B cell (primary cell): ENCODE measurements around the gene ZBTB17. TPM values are rescaled to one million over a fixed set of nuclear protein-coding genes. Genes with fewer than 3 reads are reported as not detected.

Source experiments
- ATAC-seq: fragments of 200-7000 bp; cut with Tn5 transposase; one replicate; pipeline ENCODE4 v1.10.0; 2021; ENCODE audit warnings: low read depth, mild to moderate bottlenecking, moderate number of reproducible peaks, moderate library complexity
- CTCF ChIA-PET: fragments of 350-600 bp; sonication (Branson Sonifier 250); formaldehyde crosslinking; loops from one replicate; lab custom pipeline; 2021; ENCODE audit warnings: antibody characterized with exemption, inconsistent platforms; lab: Charles Lee
- POLR2A ChIA-PET: fragments of 350-600 bp; sonication (Branson Sonifier 250); formaldehyde crosslinking; loops from one replicate; lab custom pipeline; 2021; ENCODE audit warnings: antibody characterized with exemption; lab: Charles Lee
- DNase-seq: peaks from one replicate; pipeline ENCODE4 v3.0.0; 2013
- H2AFZ ChIP-seq: 2 replicates; pipeline ENCODE4 v1.6.1; 2012; ENCODE audit warnings: mild to moderate bottlenecking, low read depth, low read length; ENCODE audit not compliant: insufficient read depth, poor library complexity, severe bottlenecking
- H3K27ac ChIP-seq, 2 donors: 1 replicate in 1 of 2; 2 replicates in 1 of 2; pipeline ENCODE4 v1.5.1; 2012 to 2013; ENCODE audit warnings: low read length in 2 of 2, mild to moderate bottlenecking in 2 of 2, moderate library complexity in 1 of 2
- H3K27me3 ChIP-seq, 4 experiments: fragments of 200-600 bp in 1 of 4; sonication (generic) in 1 of 4; replicated peaks in 1 of 4; 1 replicate in 2 of 4; 2 replicates in 2 of 4; pipeline versions ENCODE4 v1.6.1 to v1.7.0; 2013 to 2016; ENCODE audit warnings: low read length in 3 of 4, mild to moderate bottlenecking in 2 of 4, mixed read lengths in 1 of 4, moderate library complexity in 1 of 4; ENCODE audit not compliant: insufficient read depth in 4 of 4, control insufficient read depth in 3 of 4; ENCODE audit errors: control extremely low read depth in 1 of 4
- H3K36me3 ChIP-seq, 2 experiments: replicated peaks in 1 of 2; 1 replicate in 1 of 2; 2 replicates in 1 of 2; pipeline versions ENCODE4 v1.6.1 to v1.7.1; 2013; ENCODE audit warnings: low read length in 1 of 2; ENCODE audit not compliant: insufficient read depth in 2 of 2, control insufficient read depth in 1 of 2; ENCODE audit errors: control extremely low read depth in 1 of 2, extremely low read depth in 1 of 2
- H3K4me1 ChIP-seq, 2 donors: fragments of 200-600 bp in 1 of 2; sonication (generic) in 1 of 2; 1 replicate in 1 of 2; 2 replicates in 1 of 2; pipeline versions ENCODE4 v1.5.1 to v1.6.1; 2013 to 2017; ENCODE audit warnings: low read length in 2 of 2; ENCODE audit not compliant: control insufficient read depth in 2 of 2, insufficient read depth in 2 of 2
- H3K4me2 ChIP-seq: replicated peaks from 2 replicates; pipeline ENCODE3; 2012; ENCODE audit warnings: mild to moderate bottlenecking, low read depth, low read length; ENCODE audit not compliant: poor library complexity, severe bottlenecking
- H3K4me3 ChIP-seq, 5 experiments: fragments of 200-600 bp in 1 of 5; sonication (generic) in 1 of 5; 1 replicate in 3 of 5; 2 replicates in 2 of 5; pipeline versions ENCODE4 v1.5.1 to v1.7.0; 2011 to 2016; ENCODE audit warnings: low read length in 4 of 5, mild to moderate bottlenecking in 4 of 5, low read depth in 2 of 5, control low read depth in 1 of 5, moderate library complexity in 1 of 5; ENCODE audit not compliant: insufficient read depth in 1 of 5; ENCODE audit errors: control extremely low read depth in 1 of 5, extremely low read depth in 1 of 5
- H3K79me2 ChIP-seq: fragments of 200-600 bp; sonication (generic); one replicate; pipeline ENCODE4 v1.6.0; 2016; ENCODE audit warnings: low read length; ENCODE audit not compliant: control insufficient read depth, insufficient read depth
- H3K9ac ChIP-seq: fragments of 200-600 bp; sonication (generic); 2 replicates; pipeline ENCODE4 v1.6.1; 2017; ENCODE audit warnings: mild to moderate bottlenecking, low read length, moderate library complexity
- H3K9me3 ChIP-seq, 3 donors: one replicate each; pipeline versions ENCODE4 v1.6.1 to v1.7.1; 2013; ENCODE audit warnings: low read length in 2 of 3; ENCODE audit not compliant: control insufficient read depth in 2 of 3, insufficient read depth in 1 of 3; ENCODE audit errors: control extremely low read depth in 1 of 3
- H4K20me1 ChIP-seq: 2 replicates; pipeline ENCODE4 v1.6.0; 2012; ENCODE audit warnings: mild to moderate bottlenecking, low read length; ENCODE audit not compliant: insufficient read depth, control insufficient read depth, poor library complexity, severe bottlenecking
- H3K27ac Mint-ChIP-seq: one replicate; pipeline ENCODE4 v1.8.0; 2021; ENCODE audit warnings: mixed read lengths
- H3K27me3 Mint-ChIP-seq: one replicate; pipeline ENCODE4 v1.8.0; 2021; ENCODE audit warnings: mixed read lengths
- H3K4me1 Mint-ChIP-seq: one replicate; pipeline ENCODE4 v1.8.0; 2021; ENCODE audit warnings: mixed read lengths
- H3K4me3 Mint-ChIP-seq: one replicate; pipeline ENCODE4 v1.8.0; 2021; ENCODE audit warnings: mixed read lengths
- H3K9me3 Mint-ChIP-seq: one replicate; pipeline ENCODE4 v1.8.0; 2022; ENCODE audit warnings: mixed read lengths; ENCODE audit not compliant: insufficient read depth
- EZH2 ChIP-seq: IDR thresholded peaks from 2 replicates; pipeline ENCODE4 v1.6.1; 2012; ENCODE audit warnings: borderline replicate concordance, low read depth, mild to moderate bottlenecking, moderate library complexity, low read length; ENCODE audit not compliant: insufficient read depth, poor library complexity, severe bottlenecking
- WGBS: methylation state at CpG from one replicate; pipeline ENCODE4 v1.1.5; 2013; ENCODE audit warnings: missing lambda C conversion rate; ENCODE audit not compliant: insufficient coverage; 5-methylcytosine and 5-hydroxymethylcytosine counted together
- intact Hi-C: fragments of 100-400 bp; cut with micrococcal nuclease; formaldehyde crosslinking; loops from one replicate; pipeline ENCODE4 v1.10.0; 2022
- polyA plus RNA-seq: library from polyadenylated mRNA; depleted of rRNA; stranded (reverse); fragments of >200 nt; gene quantifications from 2 replicates; pipeline ENCODE4 v1.2.3, GENCODE V29; 2012
- total RNA-seq, 2 donors: library from RNA; stranded (reverse); fragments of 120-200 nt in 1 of 2; gene quantifications; 1 replicate in 1 of 2; 2 replicates in 1 of 2; pipeline versions ENCODE4 v1.2.3 to v1.2.4, GENCODE V29; 2013 to 2022
- TF ChIP-seq, protein P1 (sequence below): fragments of 200-600 bp; IDR thresholded peaks from one replicate; pipeline ENCODE4 v1.8.0; 2022; ENCODE audit warnings: antibody characterized with exemption, mild to moderate bottlenecking

The ZBTB17 gene
- total and polyA plus RNA-seq, 2 donors (not counting 1 experiment from before 2014, with no cell fraction given), result 94.1 to 157 TPM

DNA sequence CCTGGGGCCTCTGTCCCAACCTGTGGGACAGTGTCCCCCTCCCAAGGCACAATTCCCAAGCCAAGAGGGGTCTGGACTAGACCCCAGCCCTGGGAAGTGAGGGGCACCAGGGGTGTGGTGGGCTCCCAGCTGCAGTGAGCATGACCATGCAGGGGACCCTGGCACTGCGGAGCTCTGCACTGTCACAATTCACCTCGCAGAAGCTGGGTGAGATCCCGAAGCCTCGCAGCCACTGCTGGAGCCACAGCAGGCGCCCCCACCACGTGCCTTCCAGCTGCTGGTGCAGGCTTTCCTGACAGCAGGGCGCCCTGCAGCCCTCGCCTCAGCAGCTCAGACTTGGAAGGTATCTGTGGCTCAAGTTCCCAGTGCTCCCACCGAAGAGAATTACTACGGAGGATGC lies 18.2 kb upstream of the ZBTB17 start:
- H2AFZ ChIP-seq, result no peak overlapping the region
- H3K4me1 ChIP-seq, result no peaks in the 10 kb centered on the region
- H3K9me3 Mint-ChIP-seq, result no peaks in the 10 kb centered on the region
- 94% methylated on average over 10 of the region's 10 CpGs for WGBS
- H3K27ac ChIP-seq, result no peak overlapping the region
- peaks cover 0 to 7% (median under 1%) of the 10 kb centered on the region in 4 experiments for H3K27me3 ChIP-seq
- H3K27me3 Mint-ChIP-seq, result no peaks in the 10 kb centered on the region
- H3K4me1 Mint-ChIP-seq, result no peaks in the 10 kb centered on the region
- ATAC-seq, result no peak
- H3K79me2 ChIP-seq, result no peaks in the 10 kb centered on the region
- no peak overlapping the region for H3K4me2 ChIP-seq
- H3K4me3 Mint-ChIP-seq, result no peak overlapping the region
- no peaks in the 10 kb centered on the region for H3K9me3 ChIP-seq
- no peaks in the 10 kb centered on the region for H4K20me1 ChIP-seq
- TF ChIP-seq EZH2, result no peak
- TF ChIP-seq, protein P1, sequence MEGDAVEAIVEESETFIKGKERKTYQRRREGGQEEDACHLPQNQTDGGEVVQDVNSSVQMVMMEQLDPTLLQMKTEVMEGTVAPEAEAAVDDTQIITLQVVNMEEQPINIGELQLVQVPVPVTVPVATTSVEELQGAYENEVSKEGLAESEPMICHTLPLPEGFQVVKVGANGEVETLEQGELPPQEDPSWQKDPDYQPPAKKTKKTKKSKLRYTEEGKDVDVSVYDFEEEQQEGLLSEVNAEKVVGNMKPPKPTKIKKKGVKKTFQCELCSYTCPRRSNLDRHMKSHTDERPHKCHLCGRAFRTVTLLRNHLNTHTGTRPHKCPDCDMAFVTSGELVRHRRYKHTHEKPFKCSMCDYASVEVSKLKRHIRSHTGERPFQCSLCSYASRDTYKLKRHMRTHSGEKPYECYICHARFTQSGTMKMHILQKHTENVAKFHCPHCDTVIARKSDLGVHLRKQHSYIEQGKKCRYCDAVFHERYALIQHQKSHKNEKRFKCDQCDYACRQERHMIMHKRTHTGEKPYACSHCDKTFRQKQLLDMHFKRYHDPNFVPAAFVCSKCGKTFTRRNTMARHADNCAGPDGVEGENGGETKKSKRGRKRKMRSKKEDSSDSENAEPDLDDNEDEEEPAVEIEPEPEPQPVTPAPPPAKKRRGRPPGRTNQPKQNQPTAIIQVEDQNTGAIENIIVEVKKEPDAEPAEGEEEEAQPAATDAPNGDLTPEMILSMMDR, result no peak
- no peak overlapping the region for H3K4me3 ChIP-seq
- intact Hi-C loops, result loop anchor here (1.0 to 5.0 kb wide), 2 partner anchors 179 to 192 kb away; no protein-coding TSS in a partner anchor
- no peak for DNase-seq
- no peak overlapping the region for H3K27ac Mint-ChIP-seq
- POLR2A ChIA-PET, result no interaction called here
- CTCF ChIA-PET, result interaction anchor here (0.7 to 2.2 kb wide), 7 partner anchors 17 to 191 kb away, joined by 3 to 17 read pairs (median 4); no protein-coding TSS in a partner anchor
- H3K9ac ChIP-seq, result no peak overlapping the region
- no peaks in the 10 kb centered on the region for H3K36me3 ChIP-seq

DNA sequence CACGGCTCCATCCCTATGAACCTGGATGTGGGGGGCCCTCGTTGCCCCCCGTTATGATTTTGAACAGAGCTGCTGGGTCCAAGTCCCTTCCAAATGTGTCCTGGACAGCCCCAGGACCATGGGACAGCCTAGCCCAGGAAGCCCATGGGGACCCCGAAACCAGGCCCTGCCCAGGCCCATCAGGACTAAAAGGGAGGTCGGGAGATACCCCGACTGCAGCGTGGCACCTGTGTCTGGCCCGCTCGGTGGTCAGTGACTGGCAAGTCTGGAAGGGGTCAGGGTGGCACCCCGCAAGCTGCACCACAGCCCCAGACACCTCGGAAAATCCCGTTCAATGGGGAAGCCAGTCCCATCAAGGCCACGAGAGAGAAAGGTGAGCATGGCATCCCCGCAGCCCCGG lies 17.8 kb upstream of the ZBTB17 start:
- no peaks in the 10 kb centered on the region for H3K9me3 Mint-ChIP-seq
- no peaks in the 10 kb centered on the region for H3K27me3 Mint-ChIP-seq
- CTCF ChIA-PET, result interaction anchor here (0.7 to 2.2 kb wide), 6 partner anchors 17 to 190 kb away, joined by 3 to 17 read pairs (median 5); no protein-coding TSS in a partner anchor
- DNase-seq (no peak), ATAC-seq (no peak)
- Histone ChIP-seq H4K20me1 (no peaks in the 10 kb centered on the region), H3K4me2 (no peak overlapping the region), H2AFZ (no peak overlapping the region), H3K9me3 (no peaks in the 10 kb centered on the region), H3K36me3 (no peaks in the 10 kb centered on the region), H3K27ac (no peak overlapping the region), H3K9ac (no peak overlapping the region), H3K79me2 (no peaks in the 10 kb centered on the region), H3K4me1 (no peaks in the 10 kb centered on the region), H3K27me3 (peaks cover 0 to 7% (median under 1%) of the 10 kb centered on the region in 4 experiments), H3K4me3 (no peak overlapping the region)
- no peak overlapping the region for H3K27ac Mint-ChIP-seq
- POLR2A ChIA-PET, result no interaction called here
- no peak overlapping the region for H3K4me3 Mint-ChIP-seq
- H3K4me1 Mint-ChIP-seq, result no peaks in the 10 kb centered on the region
- TF ChIP-seq, protein P1, result no peak
- TF ChIP-seq EZH2, result no peak
- WGBS, result 90% methylated on average over 15 of the region's 15 CpGs
- intact Hi-C loops, result loop anchor here (1.0 to 5.0 kb wide), 2 partner anchors 178 to 191 kb away; no protein-coding TSS in a partner anchor
